Fibroblast of lung (primary cell): Measurements from ENCODE around the gene LILRB5.
"Not testable (repeated sequence)": the region's sequence is repeated elsewhere in the genome, so short reads cannot be mapped to it uniquely, and the experiment has no call there.

Source experiments
- CTCF ChIP-seq, 2 donors: IDR thresholded peaks in 1 of 2; conservative IDR thresholded peaks in 1 of 2; 1 replicate in 1 of 2; 2 replicates in 1 of 2; pipeline ENCODE4 v1.5.1; 2011 to 2012; ENCODE audit warnings: low read length in 2 of 2, control low read depth in 1 of 2, inconsistent platforms in 1 of 2, low read depth in 1 of 2, mild to moderate bottlenecking in 1 of 2
- EZH2 ChIP-seq: IDR thresholded peaks from 2 replicates; pipeline ENCODE4 v1.5.1; 2012; ENCODE audit warnings: low read length, control low read depth, mild to moderate bottlenecking; ENCODE audit errors: missing control alignments

- not testable (repeated sequence) for TF ChIP-seq CTCF (conservative IDR thresholded peaks at IDR 0.05 in 1 of 2, IDR thresholded peaks at IDR 0.05 in 1 of 2; ENCODE audit: low read depth in 1 of 2, low read length in 2 of 2); EZH2
These were observed 32.1 kb upstream of the LILRB5 start for GRCh38 chr19:54289160-54289559.
